H9 (cell line): ENCODE measurements around the gene ATCAY. TPM values are rescaled to one million over a fixed set of nuclear protein-coding genes. Genes with fewer than 3 reads are reported as not detected.

Source experiments
- DNase-seq: peaks from one replicate; pipeline ENCODE4 v3.0.0-alpha.2; 2017
- H2AFZ ChIP-seq: one replicate; pipeline ENCODE4 v1.6.1; 2013; ENCODE audit warnings: mild to moderate bottlenecking, low read length, control low read depth, moderate library complexity
- H2AK5ac ChIP-seq: 2 replicates; pipeline ENCODE4 v1.6.1; 2013; ENCODE audit warnings: low read length, control low read depth, mixed read lengths; ENCODE audit not compliant: insufficient read length
- H2BK120ac ChIP-seq: one replicate; pipeline ENCODE4 v1.6.1; 2013; ENCODE audit warnings: low read depth, mild to moderate bottlenecking, low read length, control low read depth, inconsistent platforms; ENCODE audit not compliant: poor library complexity, severe bottlenecking
- H2BK12ac ChIP-seq: 2 replicates; pipeline ENCODE4 v1.6.1; 2013; ENCODE audit warnings: low read length, control low read depth, mixed read lengths, low read depth; ENCODE audit not compliant: insufficient read length
- H2BK15ac ChIP-seq: 2 replicates; pipeline ENCODE4 v1.6.1; 2013; ENCODE audit warnings: low read depth, low read length, control low read depth
- H2BK20ac ChIP-seq: one replicate; pipeline ENCODE4 v1.6.1; 2013; ENCODE audit warnings: low read depth, mild to moderate bottlenecking, low read length, control low read depth, inconsistent platforms; ENCODE audit not compliant: poor library complexity, severe bottlenecking
- H2BK5ac ChIP-seq: 2 replicates; pipeline ENCODE4 v1.6.1; 2013; ENCODE audit warnings: low read length, control low read depth, mixed read lengths; ENCODE audit not compliant: insufficient read length
- H3K14ac ChIP-seq: 2 replicates; pipeline ENCODE4 v1.6.1; 2013; ENCODE audit warnings: low read length, control low read depth; ENCODE audit not compliant: insufficient read depth
- H3K18ac ChIP-seq: 2 replicates; pipeline ENCODE4 v1.6.1; 2013; ENCODE audit warnings: low read depth, mild to moderate bottlenecking, mixed read lengths, low read length, control low read depth; ENCODE audit not compliant: insufficient read length
- H3K23ac ChIP-seq: 2 replicates; pipeline ENCODE4 v1.6.1; 2013; ENCODE audit warnings: low read length, control low read depth, mixed read lengths, low read depth; ENCODE audit not compliant: insufficient read length
- H3K23me2 ChIP-seq: 2 replicates; pipeline ENCODE4 v1.6.1; 2013; ENCODE audit warnings: low read depth, mild to moderate bottlenecking, mixed read lengths, low read length, control low read depth; ENCODE audit not compliant: insufficient read length, poor library complexity, severe bottlenecking
- H3K27ac ChIP-seq: 2 replicates; pipeline ENCODE4 v1.5.1; 2013; ENCODE audit warnings: low read length, control low read depth, mixed read lengths, low read depth; ENCODE audit not compliant: insufficient read length
- H3K27me3 ChIP-seq: 2 replicates; pipeline ENCODE4 v1.6.1; 2013; ENCODE audit warnings: low read length, control low read depth, inconsistent platforms; ENCODE audit not compliant: insufficient read depth
- H3K4ac ChIP-seq: 2 replicates; pipeline ENCODE4 v1.6.1; 2013; ENCODE audit warnings: low read depth, mild to moderate bottlenecking, control low read depth, inconsistent platforms, low read length, moderate library complexity
- H3K4me1 ChIP-seq: 2 replicates; pipeline ENCODE4 v1.6.1; 2013; ENCODE audit warnings: low read length, control low read depth, inconsistent platforms; ENCODE audit not compliant: insufficient read depth
- H3K4me2 ChIP-seq: 2 replicates; pipeline ENCODE4 v1.6.1; 2013; ENCODE audit warnings: low read length, control low read depth, mixed read lengths; ENCODE audit not compliant: insufficient read length, insufficient read depth
- H3K56ac ChIP-seq: 2 replicates; pipeline ENCODE4 v1.6.1; 2013; ENCODE audit warnings: low read depth, mild to moderate bottlenecking, mixed read lengths, low read length, control low read depth; ENCODE audit not compliant: insufficient read length
- H3K79me1 ChIP-seq: 2 replicates; pipeline ENCODE4 v1.6.1; 2013; ENCODE audit warnings: low read depth, mild to moderate bottlenecking, moderate library complexity, low read length, control low read depth, inconsistent platforms; ENCODE audit not compliant: insufficient read depth, poor library complexity, severe bottlenecking
- H3K79me2 ChIP-seq: 2 replicates; pipeline ENCODE4 v1.6.1; 2013; ENCODE audit warnings: low read length, control low read depth, inconsistent platforms; ENCODE audit not compliant: insufficient read depth
- H3K9ac ChIP-seq: 2 replicates; pipeline ENCODE4 v1.6.1; 2013; ENCODE audit warnings: low read length, control low read depth, mixed read lengths; ENCODE audit not compliant: insufficient read length; ENCODE audit errors: extremely low read depth
- H3K9me3 ChIP-seq: one replicate; pipeline ENCODE4 v1.6.1; 2013; ENCODE audit warnings: low read depth, low read length, inconsistent platforms; ENCODE audit not compliant: control insufficient read depth
- H3T11ph ChIP-seq: one replicate; pipeline ENCODE4 v1.6.1; 2013; ENCODE audit warnings: mild to moderate bottlenecking, low read length, control low read depth, inconsistent platforms
- H4K20me1 ChIP-seq: one replicate; pipeline ENCODE4 v1.6.1; 2013; ENCODE audit not compliant: control insufficient read depth, insufficient read length, insufficient read depth
- H4K5ac ChIP-seq: 2 replicates; pipeline ENCODE4 v1.6.1; 2013; ENCODE audit warnings: low read depth, mild to moderate bottlenecking, mixed read lengths, low read length, control low read depth; ENCODE audit not compliant: insufficient read length
- H4K8ac ChIP-seq: replicated peaks from 2 replicates; pipeline ENCODE4 v1.6.1; 2013; ENCODE audit warnings: low read length, control low read depth, mixed read lengths, low read depth; ENCODE audit not compliant: insufficient read length
- H4K91ac ChIP-seq: 2 replicates; pipeline ENCODE4 v1.6.1; 2013; ENCODE audit warnings: low read depth, mild to moderate bottlenecking, moderate library complexity, mixed read lengths, low read length, control low read depth; ENCODE audit not compliant: insufficient read length
- H3K27ac Mint-ChIP-seq, 3 experiments: 2 replicates in 2 of 3; 3 replicates in 1 of 3; pipeline ENCODE4 v1.8.0; 2020 to 2021; ENCODE audit warnings: mixed read lengths in 3 of 3, mild to moderate bottlenecking in 1 of 3, moderate library complexity in 1 of 3
- H3K27me3 Mint-ChIP-seq: 2 replicates; pipeline ENCODE4 v1.8.0; 2021; ENCODE audit warnings: low read depth, mild to moderate bottlenecking, moderate library complexity, mixed read lengths
- H3K36me3 Mint-ChIP-seq, 3 experiments: 2 replicates in 2 of 3; 3 replicates in 1 of 3; pipeline ENCODE4 v1.8.0; 2020 to 2021; ENCODE audit warnings: low read depth in 3 of 3, mixed read lengths in 3 of 3; ENCODE audit not compliant: insufficient read depth in 1 of 3
- H3K4me1 Mint-ChIP-seq, 2 experiments: 2 replicates each; pipeline ENCODE4 v1.8.0; 2020; ENCODE audit warnings: mixed read lengths in 2 of 2
- H3K4me3 Mint-ChIP-seq, 2 experiments: 2 replicates in 1 of 2; 3 replicates in 1 of 2; pipeline ENCODE4 v1.8.0; 2020 to 2021; ENCODE audit warnings: mild to moderate bottlenecking in 2 of 2, mixed read lengths in 2 of 2, moderate library complexity in 1 of 2
- H3K9me3 Mint-ChIP-seq, 2 experiments: 2 replicates in 1 of 2; 3 replicates in 1 of 2; pipeline ENCODE4 v1.8.0; 2020; ENCODE audit warnings: mild to moderate bottlenecking in 2 of 2, mixed read lengths in 2 of 2, moderate library complexity in 1 of 2
- CTCF ChIP-seq: fragments of 200-600 bp; sonication (generic); conservative IDR thresholded peaks from 3 replicates; pipeline ENCODE4 v1.8.0; 2021; ENCODE audit warnings: antibody characterized with exemption, mild to moderate bottlenecking
- WGBS: extraction: QIAGEN DNeasy Blood & Tissue Kit; methylation state at CpG from one replicate; pipeline ENCODE4 v1.1.7; 2013; ENCODE audit warnings: missing lambda C conversion rate, low lambda C conversion rate, mixed read lengths; ENCODE audit not compliant: insufficient read length; ENCODE audit errors: extremely low coverage; 5-methylcytosine and 5-hydroxymethylcytosine counted together
- total RNA-seq: library from RNA; stranded (reverse); gene quantifications from 2 replicates; pipeline ENCODE4 v1.2.1, GENCODE V29; 2021

The ATCAY gene
- total RNA-seq, 1 experiment from 2014 or later, result 12.2 TPM

DNA sequence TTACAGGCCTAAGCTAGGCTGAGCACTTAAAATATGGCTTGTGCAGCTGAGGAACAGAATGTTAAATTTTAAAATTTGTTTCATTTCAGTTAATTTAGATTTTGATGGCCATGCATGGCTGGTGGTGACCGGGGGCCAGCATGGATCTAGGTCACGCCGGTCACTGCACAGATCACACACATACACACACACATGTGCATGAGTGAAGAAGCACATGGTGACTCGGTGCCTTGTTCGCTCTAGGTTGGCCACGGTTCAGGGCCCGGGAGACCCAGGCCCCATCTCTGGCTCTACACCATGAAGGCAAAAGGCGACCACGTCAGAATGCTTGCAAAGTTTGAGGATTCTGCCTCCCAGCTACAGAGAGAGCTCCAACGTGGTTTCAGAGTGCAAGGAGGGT lies 39.7 kb upstream of the ATCAY start:
- H3K4ac ChIP-seq, result no peak overlapping the region
- H4K5ac ChIP-seq, result no peak overlapping the region
- no peak overlapping the region for H3K14ac ChIP-seq
- H2BK20ac ChIP-seq, result no peak overlapping the region
- H3K9me3 Mint-ChIP-seq, result peaks cover 13 to 14% of the 10 kb centered on the region in 2 experiments; a peak in 4 of 5 replicates
- H3T11ph ChIP-seq, result no peak overlapping the region
- H3K27me3 Mint-ChIP-seq, result peaks cover 13% of the 10 kb centered on the region
- no peak overlapping the region for H2BK12ac ChIP-seq
- no peak overlapping the region for H4K8ac ChIP-seq
- no peaks in the 10 kb centered on the region for H3K27me3 ChIP-seq
- H3K23ac ChIP-seq, result no peak overlapping the region
- H3K18ac ChIP-seq, result no peak overlapping the region
- H2BK5ac ChIP-seq, result no peak overlapping the region
- no peak overlapping the region for H2AFZ ChIP-seq
- no peak overlapping the region for H3K56ac ChIP-seq
- no peak overlapping the region for H2BK120ac ChIP-seq
- H3K36me3 Mint-ChIP-seq, result peaks cover 0 to 4% (median 4%) of the 10 kb centered on the region in 3 experiments; a peak in 3 of 7 replicates
- TF ChIP-seq CTCF, result no peak
- no peak overlapping the region for H2AK5ac ChIP-seq
- H4K20me1 ChIP-seq, result no peaks in the 10 kb centered on the region
- H4K91ac ChIP-seq, result no peak overlapping the region
- H3K27ac Mint-ChIP-seq, result no peak overlapping the region; a peak in 1 of 7 replicates
- no peak for DNase-seq
- no peaks in the 10 kb centered on the region for H3K79me2 ChIP-seq
- H3K4me1 Mint-ChIP-seq, result no peaks in the 10 kb centered on the region
- no peak overlapping the region for H3K27ac ChIP-seq
- no peaks in the 10 kb centered on the region; the same call in 1 of the 2 replicates for H3K4me1 ChIP-seq
- WGBS, result no CpG with 5 or more reads among the region's 10 CpGs
- H3K9ac ChIP-seq, result no peak overlapping the region
- H3K4me2 ChIP-seq, result no peak overlapping the region
- H3K4me3 Mint-ChIP-seq, result no peak overlapping the region
- no peak overlapping the region for H2BK15ac ChIP-seq
- H3K23me2 ChIP-seq, result no peaks in the 10 kb centered on the region
- H3K9me3 ChIP-seq, result no peaks in the 10 kb centered on the region
- H3K79me1 ChIP-seq, result no peaks in the 10 kb centered on the region
